Measurements from ENCODE around the gene XIST.
"Not testable (repeated sequence)": the region's sequence is repeated elsewhere in the genome, so short reads cannot be mapped to it uniquely, and the experiment has no call there.

Gene XIST

DNA sequence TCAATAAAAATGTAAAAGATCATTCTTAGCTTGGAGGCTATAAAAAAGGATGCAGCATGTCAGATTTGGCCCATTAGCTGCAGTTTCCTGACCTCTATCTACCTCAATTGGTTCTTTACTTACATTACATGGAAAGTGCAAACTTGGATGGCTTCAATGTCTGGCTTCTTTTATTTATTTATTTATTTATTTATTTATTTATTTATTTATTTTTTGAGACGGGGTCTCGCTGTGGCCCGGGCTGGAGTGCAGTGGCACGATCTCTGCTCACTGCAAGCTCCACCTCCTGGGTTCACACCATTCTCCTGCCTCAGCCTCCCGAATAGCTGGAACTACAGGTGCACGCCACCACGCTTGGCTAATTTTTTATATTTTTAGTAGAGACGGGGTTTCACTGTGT, 60.0 kb downstream of the XIST start:
- H3K4me3 ChIP-seq (ENCODE audit: low read depth, low read length); H3K4me1 ChIP-seq (ENCODE audit: control insufficient read depth, insufficient read depth, low read length); H3K9me3 ChIP-seq (ENCODE audit: control insufficient read depth, insufficient read depth, low read depth, low read length); H3K36me3 ChIP-seq (ENCODE audit: control insufficient read depth in 2 of 2, insufficient read depth in 1 of 2, low read length in 2 of 2); POLR2A ChIA-PET; H3K27ac ChIP-seq (ENCODE audit: extremely low read depth, low read depth, low read length); CTCF ChIA-PET: not testable (repeated sequence)
- 0 out of 2 replicates have a peak, but pooled peaks have one; percentile 15 for TF ChIP-seq ZNF223 (tag by site-specific recombination; IDR thresholded peaks at IDR 0.05)
- TF ChIP-seq ZNF529 (tag by site-specific recombination; IDR thresholded peaks at IDR 0.05; ENCODE audit: insufficient replicate concordance), result peak; percentile 66
- 0 out of 2 replicates have a peak, but pooled peaks have one; percentile 29 for TF ChIP-seq ZNF610 (tag by site-specific recombination; IDR thresholded peaks at IDR 0.05; ENCODE audit: borderline replicate concordance)
- peak; percentile 31; the same call in 1 of the 2 replicates for TF ChIP-seq ZNF341 (tag by site-specific recombination; IDR thresholded peaks at IDR 0.05; ENCODE audit: low read depth)
- peak; percentile 83 for TF ChIP-seq ZNF266 (tag by site-specific recombination; IDR thresholded peaks at IDR 0.05; ENCODE audit: low read depth)
- peak; percentile 92 for TF ChIP-seq ZNF426 (tag by site-specific recombination; IDR thresholded peaks at IDR 0.05)
- peak; percentile 66; the same call in 1 of the 2 replicates for TF ChIP-seq ZNF580 (tag by site-specific recombination; IDR thresholded peaks at IDR 0.05)
- TF ChIP-seq ZNF530 (tag by site-specific recombination; IDR thresholded peaks at IDR 0.05; ENCODE audit: low read depth), result peak; percentile 45; the same call in 1 of the 2 replicates
- peak; percentile 50; the same call in 1 of the 2 replicates for TF ChIP-seq ZNF664 (tag by site-specific recombination; IDR thresholded peaks at IDR 0.05)
- peak; percentile 61; the same call in 1 of the 2 replicates for TF ChIP-seq ZXDB (tag by site-specific recombination; IDR thresholded peaks at IDR 0.05)
- peak; percentile 57; the same call in 1 of the 2 replicates for TF ChIP-seq REST (tag by site-specific recombination; IDR thresholded peaks at IDR 0.05)
- peak; percentile 89 for TF ChIP-seq ZNF560 (tag by site-specific recombination; IDR thresholded peaks at IDR 0.05; ENCODE audit: borderline replicate concordance)
- TF ChIP-seq RBAK (tag by site-specific recombination; IDR thresholded peaks at IDR 0.05), result 0 out of 2 replicates have a peak, but pooled peaks have one; percentile 25
- TF ChIP-seq ZBTB21 (tag by site-specific recombination; IDR thresholded peaks at IDR 0.05), result peak; percentile 47; the same call in 1 of the 2 replicates
- peak; percentile 48; the same call in 1 of the 2 replicates for TF ChIP-seq ZNF629 (tag by site-specific recombination; IDR thresholded peaks at IDR 0.05)
- peak; percentile 18; the same call in 1 of the 2 replicates for TF ChIP-seq MZF1 (tag by site-specific recombination; IDR thresholded peaks at IDR 0.05; ENCODE audit: borderline replicate concordance)
- TF ChIP-seq ZNF555 (tag by site-specific recombination; conservative IDR thresholded peaks at IDR 0.05), result peak; percentile 96
- TF ChIP-seq ZNF558 (tag by site-specific recombination; IDR thresholded peaks at IDR 0.05), result peak; percentile 55; the same call in 1 of the 2 replicates
- peak; percentile 55; the same call in 1 of the 2 replicates for TF ChIP-seq ZNF791 (tag by site-specific recombination; IDR thresholded peaks at IDR 0.05)
- TF ChIP-seq ZNF433 (tag by site-specific recombination; IDR thresholded peaks at IDR 0.05; ENCODE audit: low read depth), result peak; percentile 52; the same call in 1 of the 2 replicates
- peak; percentile 44 for TF ChIP-seq ZNF654 (tag by site-specific recombination; IDR thresholded peaks at IDR 0.05; ENCODE audit: low read depth)
- TF ChIP-seq ZNF202 (tag by site-specific recombination; IDR thresholded peaks at IDR 0.05; ENCODE audit: borderline replicate concordance), result peak; percentile 63; the same call in 1 of the 2 replicates
- TF ChIP-seq AEBP2 (tag by site-specific recombination; IDR thresholded peaks at IDR 0.05; ENCODE audit: borderline replicate concordance), result peak; percentile 52; the same call in 1 of the 2 replicates
- TF ChIP-seq ZNF146 (tag by site-specific recombination; IDR thresholded peaks at IDR 0.05), result peak; percentile 19; the same call in 1 of the 2 replicates
- TF ChIP-seq ZBTB11 (tag by site-specific recombination; conservative IDR thresholded peaks at IDR 0.05; ENCODE audit: low read depth), result peak; percentile 84
- peak; percentile 55; the same call in 1 of the 2 replicates for TF ChIP-seq GLI2 (tag by site-specific recombination; IDR thresholded peaks at IDR 0.05; ENCODE audit: borderline replicate concordance, low read depth)
- peak; percentile 69 for TF ChIP-seq ZBTB8A (tag by site-specific recombination; IDR thresholded peaks at IDR 0.05)
- 0 out of 2 replicates have a peak, but pooled peaks have one; percentile 77 for TF ChIP-seq ZNF404 (tag by site-specific recombination; IDR thresholded peaks at IDR 0.05)
- TF ChIP-seq ZNF501 (tag by site-specific recombination; IDR thresholded peaks at IDR 0.05), result peak; percentile 55; the same call in 1 of the 2 replicates
- peak; percentile 88; the same call in 1 of the 2 replicates for TF ChIP-seq ZNF140 (tag by site-specific recombination; IDR thresholded peaks at IDR 0.05)
